GM18909 (cell line): ENCODE measurements around the gene RHNO1.

ENCODE experiments used
- ATAC-seq: cut with Tn5 transposase; IDR thresholded peaks from one replicate; pipeline ENCODE4 v1.9.1; 2021; ENCODE audit warnings: mild to moderate bottlenecking; ENCODE audit not compliant: unreplicated experiment, poor library complexity

The RHNO1 gene

DNA sequence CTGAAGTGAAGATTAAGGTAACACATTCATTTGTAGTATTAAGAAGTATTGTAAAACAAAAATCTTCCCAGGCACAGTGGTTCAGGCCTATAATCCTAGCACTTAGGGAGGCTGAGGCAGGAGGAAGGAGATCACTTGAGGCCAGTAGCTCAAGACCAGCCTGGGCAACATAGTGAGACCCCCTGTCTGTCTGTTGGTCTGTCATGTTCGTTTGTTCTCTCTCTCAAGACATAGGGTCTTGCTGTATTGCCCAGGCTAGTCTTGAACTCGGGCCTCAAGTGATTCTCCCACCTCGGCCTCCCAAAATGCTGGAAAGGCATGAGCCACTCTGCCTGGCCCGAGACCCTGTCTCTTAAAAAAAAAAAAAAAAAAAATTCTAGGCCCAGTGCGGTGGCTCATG, 20.4 kb downstream of the RHNO1 start:
- no peak for ATAC-seq

DNA sequence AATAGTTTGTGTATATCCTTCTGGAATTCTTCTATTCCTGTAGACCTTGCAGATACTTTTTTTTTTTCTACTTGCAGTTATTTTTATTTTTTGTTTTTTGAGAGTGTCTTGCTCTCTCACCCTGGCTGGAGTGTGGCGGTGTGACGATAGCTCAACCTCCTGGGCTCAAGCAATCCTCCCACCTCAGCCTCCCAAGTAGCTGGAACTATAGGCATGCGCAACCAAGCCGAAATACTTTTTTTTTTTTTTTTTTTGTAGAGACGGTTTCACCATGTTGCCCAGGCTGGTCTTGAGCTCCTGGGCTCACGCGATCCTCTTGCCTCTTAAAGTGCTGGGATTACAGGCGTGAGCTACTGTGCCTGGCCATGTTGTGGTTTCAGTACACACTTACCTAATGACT, 23.6 kb downstream of the RHNO1 start:
- ATAC-seq: no peak

DNA sequence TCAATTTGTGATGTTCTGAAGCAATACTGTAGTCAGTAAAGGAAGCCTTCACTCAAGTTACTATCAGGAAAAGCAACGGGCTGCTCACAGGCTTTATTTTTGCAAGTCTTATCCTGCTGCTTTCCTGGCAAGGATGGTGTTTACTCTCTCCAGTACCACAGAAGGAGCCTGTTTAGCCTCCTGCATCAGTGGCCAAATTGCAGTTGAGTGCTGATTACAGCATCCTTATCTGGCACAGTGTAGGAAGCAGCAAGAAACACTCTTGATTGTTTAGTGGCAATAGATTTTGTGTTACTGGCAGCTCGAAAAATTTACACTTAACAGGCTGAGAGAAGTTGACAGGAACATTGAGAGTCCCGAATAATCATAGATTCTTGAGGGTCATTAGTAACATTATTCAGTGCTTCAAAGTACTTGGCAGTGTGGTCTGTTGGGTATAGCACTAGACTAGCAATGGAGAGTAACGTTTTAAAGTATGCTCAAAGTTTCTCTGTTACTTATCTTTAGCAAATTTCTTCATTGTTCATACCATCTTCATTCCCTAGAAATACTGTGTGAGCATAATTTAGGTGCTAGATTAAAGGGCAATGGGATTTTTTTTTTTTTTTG, 25.4 kb downstream of the RHNO1 start:
- no peak for ATAC-seq

DNA sequence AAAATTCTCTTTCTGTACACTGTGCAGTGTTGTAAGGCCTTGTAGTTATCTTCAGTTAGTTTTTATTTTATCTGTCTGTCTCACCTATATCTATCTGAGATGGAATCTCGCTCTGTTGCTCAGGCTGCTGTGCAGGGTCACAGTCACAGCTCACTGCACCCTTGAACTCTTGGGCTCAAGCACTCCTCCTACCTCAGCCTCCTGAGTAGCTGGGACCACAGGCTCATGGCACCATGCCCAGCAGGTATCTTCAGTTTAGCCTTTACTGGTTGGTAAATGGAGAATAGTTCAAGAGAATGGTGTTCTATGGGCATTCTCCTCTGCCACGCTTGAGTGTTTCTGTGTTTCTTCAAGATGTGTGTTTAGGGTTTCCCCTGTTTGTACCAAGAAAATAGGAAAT, 27.2 kb downstream of the RHNO1 start:
- ATAC-seq: no peak

DNA sequence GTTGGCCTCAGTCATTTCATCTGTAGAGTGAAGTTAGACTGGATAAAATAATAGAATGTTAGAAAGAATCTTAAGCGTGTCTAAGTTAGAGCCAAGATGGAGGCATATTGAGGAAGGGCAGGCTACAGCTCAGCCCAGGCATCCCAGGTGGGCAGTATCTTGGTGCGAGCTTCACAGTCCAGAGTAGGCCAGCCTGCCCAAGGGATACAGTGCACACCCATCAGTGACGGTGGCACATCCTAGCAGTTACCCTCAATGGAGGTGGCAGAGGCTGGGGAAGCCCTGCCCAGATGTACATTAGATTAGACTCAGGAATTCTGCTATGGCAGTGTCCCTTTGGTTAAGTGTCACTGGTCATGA, 35.2 kb downstream of the RHNO1 start:
- no peak for ATAC-seq

DNA sequence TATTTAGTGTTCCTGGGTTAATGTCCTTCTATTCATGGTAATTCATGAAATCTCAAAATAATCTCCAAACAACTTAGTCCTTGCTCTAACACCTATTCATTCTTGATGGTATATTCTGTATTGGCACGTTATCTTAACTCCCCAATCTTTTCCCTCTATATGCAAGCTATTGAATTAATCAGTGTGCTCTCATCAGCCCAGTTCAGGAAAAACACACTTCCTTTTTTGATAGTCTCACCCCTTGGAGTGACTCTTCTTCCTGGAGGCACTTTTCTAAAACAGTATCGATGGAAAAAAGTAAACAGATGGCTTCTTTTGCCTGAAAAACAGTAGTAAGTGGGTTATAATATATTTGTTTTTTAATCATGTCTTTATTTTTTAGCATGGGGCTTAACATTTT, 42.2 kb downstream of the RHNO1 start:
- no peak for ATAC-seq

DNA sequence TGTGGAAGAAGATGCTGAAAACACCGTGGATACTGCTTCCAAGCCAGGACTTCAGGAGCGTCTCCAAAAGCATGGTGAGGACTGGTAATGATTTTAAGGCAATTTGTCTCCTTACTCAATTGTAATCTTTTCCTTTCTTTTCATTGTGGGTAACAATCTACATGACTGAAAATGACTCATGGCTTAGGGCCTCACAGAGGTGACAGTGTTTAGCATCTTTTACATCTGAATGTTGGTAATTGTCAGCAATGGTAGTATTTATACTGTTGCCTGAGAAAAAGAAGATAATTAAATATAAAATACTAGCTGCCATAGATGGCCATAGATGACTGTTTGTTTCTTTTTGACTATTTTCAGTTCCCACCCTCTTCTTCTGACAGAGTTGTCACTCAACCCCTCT, 45.3 kb downstream of the RHNO1 start:
- ATAC-seq: no peak

DNA sequence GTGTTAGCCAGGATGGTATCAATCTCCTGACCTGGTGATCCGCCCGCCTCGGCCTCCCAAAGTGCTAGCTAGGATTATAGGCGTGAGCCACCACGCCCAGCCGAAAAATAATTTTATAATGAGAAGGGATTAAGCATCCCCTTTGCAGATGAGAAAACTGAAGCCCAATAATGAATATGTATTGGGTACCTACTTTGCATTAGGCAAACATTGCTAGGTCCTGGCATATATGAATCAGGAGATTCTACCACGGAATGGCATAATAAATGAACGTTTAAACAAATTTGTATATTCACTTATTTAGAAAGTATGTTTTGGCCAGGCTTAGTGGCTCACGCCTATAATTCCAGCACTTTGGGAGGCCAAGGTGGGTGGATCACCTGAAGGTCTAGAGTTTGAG, 46.0 kb downstream of the RHNO1 start:
- ATAC-seq: no peak

DNA sequence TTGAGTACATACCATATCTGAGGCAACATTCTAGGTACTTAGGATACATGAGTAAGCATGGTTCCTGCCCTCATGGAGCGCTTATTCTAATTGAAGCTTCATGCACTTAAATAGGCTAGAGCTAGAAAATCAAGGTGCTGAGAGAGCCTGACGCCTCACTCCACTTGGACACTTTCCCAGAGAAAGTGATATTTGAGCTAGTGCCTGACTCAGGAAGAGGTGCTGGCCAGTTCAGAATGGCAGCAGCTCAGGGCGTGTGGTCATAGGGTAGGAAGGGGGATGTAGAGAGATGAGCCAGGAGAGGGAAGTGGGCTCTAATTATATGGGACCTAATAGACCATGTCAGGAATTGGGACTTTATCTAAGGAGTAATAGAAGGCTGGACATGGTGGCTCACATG, 47.0 kb downstream of the RHNO1 start:
- ATAC-seq: no peak

DNA sequence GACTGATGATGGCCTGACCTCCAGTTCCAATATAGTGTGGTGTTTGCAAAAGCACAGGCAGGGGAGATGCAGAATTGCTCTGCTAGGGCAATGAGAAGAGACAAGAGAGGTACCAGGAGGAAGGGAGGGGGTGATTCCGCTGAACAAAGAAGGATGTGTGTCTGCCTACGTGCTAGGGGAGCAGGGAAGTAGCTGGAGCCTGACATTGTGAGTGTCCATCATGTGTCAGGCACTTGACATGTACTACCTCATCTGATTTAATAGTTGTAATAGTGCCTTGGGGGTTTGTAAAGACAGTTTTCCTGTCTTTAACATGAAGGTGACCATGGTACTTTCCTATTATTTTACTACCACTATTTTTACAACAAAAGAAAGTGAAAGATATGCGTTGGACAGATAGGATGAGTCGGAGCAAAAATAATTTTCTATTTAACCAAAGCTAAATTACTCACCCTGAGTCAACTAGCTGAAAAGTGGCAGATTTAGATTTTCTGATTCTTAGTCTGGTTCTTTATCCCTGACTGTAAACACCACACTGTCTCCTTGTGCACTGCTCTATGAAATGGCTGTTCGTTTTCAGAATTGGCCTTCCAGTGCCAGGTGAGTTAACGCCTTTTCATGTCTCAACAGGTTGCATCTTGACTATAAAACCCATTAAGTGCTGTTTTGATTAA, 48.4 kb downstream of the RHNO1 start:
- no peak for ATAC-seq

DNA sequence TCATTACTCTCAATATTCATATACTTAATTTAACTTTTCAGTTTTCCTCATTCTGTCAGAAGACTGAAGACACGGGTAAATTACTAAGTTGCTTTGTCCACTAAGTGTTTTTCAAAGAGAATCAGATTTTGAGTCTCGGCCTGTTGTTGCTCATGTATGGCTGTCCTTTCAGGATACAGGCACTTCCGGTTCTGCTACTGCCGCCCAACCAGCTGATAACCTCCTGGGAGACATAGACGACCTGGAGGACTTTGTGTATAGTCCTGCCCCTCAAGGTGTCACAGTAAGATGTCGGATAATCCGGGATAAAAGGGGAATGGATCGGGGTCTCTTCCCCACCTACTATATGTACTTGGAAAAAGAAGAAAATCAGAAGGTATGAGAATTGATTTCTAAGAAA, 53.8 kb downstream of the RHNO1 start:
- no peak for ATAC-seq

DNA sequence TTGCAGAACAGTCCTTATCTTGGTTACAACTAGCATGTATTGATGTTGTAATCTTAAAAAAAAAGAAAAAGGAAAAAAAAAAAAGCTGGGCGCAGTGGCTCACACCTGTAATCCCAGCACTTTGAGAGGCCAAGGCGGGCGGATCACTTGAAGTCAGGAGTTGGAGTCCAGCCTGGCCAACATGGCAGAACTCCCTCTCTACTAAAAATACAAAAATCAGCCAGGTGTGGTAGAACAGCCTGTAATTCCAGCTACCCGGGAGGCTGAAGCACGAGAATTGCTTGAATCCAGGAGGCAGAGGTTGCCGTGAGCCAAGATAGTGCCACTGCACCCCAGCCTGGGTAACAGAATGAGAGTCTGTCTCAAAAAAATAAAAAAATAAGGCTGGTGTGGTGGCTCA, 56.6 kb downstream of the RHNO1 start:
- no peak for ATAC-seq

DNA sequence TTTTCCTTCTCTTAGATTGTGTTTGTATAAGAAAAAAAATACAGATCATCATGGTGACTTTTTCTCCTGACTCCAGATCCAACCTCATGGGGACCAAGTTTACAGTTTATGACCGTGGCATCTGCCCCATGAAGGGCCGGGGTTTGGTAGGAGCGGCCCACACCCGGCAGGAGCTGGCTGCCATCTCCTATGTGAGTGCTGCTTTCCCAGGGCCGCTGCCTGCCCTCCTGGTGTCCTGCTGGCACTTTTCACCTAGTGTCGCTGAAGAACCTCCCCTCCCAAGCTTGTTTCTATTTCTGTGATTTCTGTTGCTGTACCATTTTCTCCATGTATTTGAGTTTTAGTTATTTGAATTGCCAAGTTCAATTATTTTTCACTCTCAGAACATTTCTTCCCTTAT, 57.3 kb downstream of the RHNO1 start:
- no peak for ATAC-seq

DNA sequence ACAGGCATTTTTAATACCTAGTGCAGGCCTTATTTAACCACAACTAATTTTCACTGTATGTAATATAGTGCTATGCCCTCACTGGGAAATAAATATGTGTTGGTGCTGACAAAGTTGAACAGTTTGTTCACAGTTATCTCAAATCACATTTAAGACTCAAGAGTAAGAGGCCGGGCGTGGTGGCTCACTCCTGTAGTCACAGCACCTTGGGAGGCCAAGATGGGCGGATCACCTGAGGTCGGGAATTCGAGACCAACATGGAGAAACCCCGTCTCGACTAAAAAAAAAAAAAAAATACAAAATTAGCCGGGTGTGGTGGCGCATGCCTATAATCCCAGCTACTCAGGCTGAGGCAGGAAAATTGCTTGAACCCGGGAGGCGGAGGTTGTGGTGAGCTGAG, 59.3 kb downstream of the RHNO1 start:
- no peak for ATAC-seq

DNA sequence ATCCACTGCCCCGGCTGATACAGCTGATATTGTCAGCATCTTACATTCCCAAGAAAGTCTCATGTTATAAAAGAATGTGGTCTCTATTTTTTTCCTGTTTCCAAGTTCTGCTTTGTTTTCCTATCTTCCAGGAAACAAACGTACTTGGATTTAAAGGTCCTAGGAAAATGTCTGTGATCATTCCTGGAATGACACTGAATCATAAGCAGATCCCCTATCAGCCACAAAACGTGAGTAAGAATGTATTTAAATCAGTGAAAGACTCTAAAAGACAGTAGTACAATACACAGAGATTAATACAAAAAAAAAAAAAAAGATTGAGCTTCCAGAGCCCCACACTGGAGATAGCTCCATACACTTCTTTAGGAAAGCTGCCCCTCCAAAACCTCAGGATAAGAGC, 60.5 kb downstream of the RHNO1 start:
- ATAC-seq: no peak
